ENCODE measurements around the gene ARHGAP6. TPM values are rescaled to one million over a fixed set of nuclear protein-coding genes. Genes with fewer than 3 reads are reported as not detected.

Gene ARHGAP6
- total and polyA plus RNA-seq, 2 of the 4 experiments (the other 2 are of a cell fraction): 1.4 to 1.8 TPM

- Histone ChIP-seq H3K4me2 (ENCODE audit: low read depth, low read length) (no peak overlapping the region), H2AFZ (replicated peaks; ENCODE audit: low read length, poor library complexity) (no peak overlapping the region), H3K9ac (ENCODE audit: low read depth, low read length) (no peak overlapping the region), H2BK20ac (ENCODE audit: low read depth, low read length) (no peak overlapping the region), H4K5ac (ENCODE audit: low read depth, low read length) (no peak overlapping the region), H2BK15ac (ENCODE audit: low read depth, low read length) (no peak overlapping the region), H3K14ac (replicated peaks; ENCODE audit: low read depth, low read length) (no peak overlapping the region), H3K56ac (ENCODE audit: extremely low read depth, insufficient read depth, low read length) (no peak overlapping the region), H4K20me1 (ENCODE audit: insufficient read depth, low read length) (no peaks in the 10 kb centered on the region), H2AK9ac (replicated peaks; ENCODE audit: low read depth, low read length, poor library complexity) (no peak overlapping the region), H3K27me3 (ENCODE audit: control insufficient read depth, insufficient read depth, low read length) (no peaks in the 10 kb centered on the region), H2BK5ac (ENCODE audit: low read depth, low read length, poor library complexity, severe bottlenecking) (no peak overlapping the region), H4K91ac (ENCODE audit: insufficient read depth, low read depth, low read length) (no peak overlapping the region), H3K9me1 (ENCODE audit: insufficient read depth, low read length) (0 out of 2 replicates have a peak, but pooled peaks cover 2% of the 10 kb centered on the region), H3K18ac (ENCODE audit: low read depth, low read length) (no peak overlapping the region), H4K8ac (ENCODE audit: low read depth in 2 of 2, low read length in 2 of 2) (no peak overlapping the region), H2BK120ac (ENCODE audit: low read depth, low read length) (no peak overlapping the region), H3K9me3 (ENCODE audit: control insufficient read depth, insufficient read depth, low read length) (no peaks in the 10 kb centered on the region), H3K23ac (ENCODE audit: low read depth, low read length) (no peak overlapping the region), H3K79me1 (ENCODE audit: low read depth in 1 of 2, low read length in 2 of 2) (no peaks in the 10 kb centered on the region), H2AK5ac (ENCODE audit: low read depth, low read length) (no peak overlapping the region), H3K27ac (ENCODE audit: insufficient read depth, low read length) (no peak overlapping the region), H3K4ac (ENCODE audit: low read depth, low read length) (no peak overlapping the region), H3K36me3 (ENCODE audit: control insufficient read depth, insufficient read depth, low read length) (no peaks in the 10 kb centered on the region), H3K4me1 (ENCODE audit: control insufficient read depth, insufficient read depth, low read length) (peaks cover 7% of the 10 kb centered on the region), H3K4me3 (ENCODE audit: insufficient read depth, low read depth, low read length) (no peak overlapping the region)
- BruUV-seq (replicated peaks): no TSS peak
- ATAC-seq (ENCODE audit: low read depth) (peak; percentile 21), DNase-seq (peak; percentile 6)
- TF ChIP-seq CHD1 (IDR thresholded peaks at IDR 0.05; ENCODE audit: low read depth, low read length): no peak
- TF ChIP-seq CEBPB (IDR thresholded peaks at IDR 0.05; ENCODE audit: low read depth, low read length): no peak
- no peak for TF ChIP-seq FOS (IDR thresholded peaks at IDR 0.05; ENCODE audit: low read depth, low read length)
- no peak for TF ChIP-seq MAFK (IDR thresholded peaks at IDR 0.05; ENCODE audit: low read depth, low read length)
- TF ChIP-seq SMC3 (IDR thresholded peaks at IDR 0.05; ENCODE audit: low read depth, low read length): no peak
- no peak for TF ChIP-seq USF2 (IDR thresholded peaks at IDR 0.05; ENCODE audit: low read depth, low read length)
- no peak for TF ChIP-seq ELK1 (IDR thresholded peaks at IDR 0.05; ENCODE audit: borderline replicate concordance, low read depth, low read length)
- TF ChIP-seq RFX5 (IDR thresholded peaks at IDR 0.05; ENCODE audit: low read depth, low read length): no peak
- TF ChIP-seq BHLHE40 (IDR thresholded peaks at IDR 0.05; ENCODE audit: low read depth, low read length): no peak
- TF ChIP-seq RCOR1 (IDR thresholded peaks at IDR 0.05; ENCODE audit: insufficient replicate concordance, low read length): no peak
- TF ChIP-seq CTCF (conservative IDR thresholded peaks at IDR 0.05; ENCODE audit: low read depth, low read length): no peak
- TF ChIP-seq RAD21 (IDR thresholded peaks at IDR 0.05; ENCODE audit: low read length): no peak
- TF ChIP-seq NFE2L2 (IDR thresholded peaks at IDR 0.05; ENCODE audit: low read depth, low read length): no peak
- TF ChIP-seq MAZ (IDR thresholded peaks at IDR 0.05; ENCODE audit: borderline replicate concordance, low read depth, low read length): no peak
- no peak for TF ChIP-seq MXI1 (IDR thresholded peaks at IDR 0.05; ENCODE audit: borderline replicate concordance, low read depth, low read length)
- TF ChIP-seq POLR2A (IDR thresholded peaks at IDR 0.05; ENCODE audit: low read depth, low read length): no peak
- no CpG with 5 or more reads among the region's 1 CpG for WGBS, 2 experiments (ENCODE audit: extremely low coverage in 2 of 2, insufficient read length in 1 of 2)
- in situ Hi-C loops (cut with MboI; ENCODE audit: low sequenced_read_pairs) (no loop called here), intact Hi-C loops (cut with micrococcal nuclease) (no loop called here), dilution Hi-C loops (cut with HindIII; ENCODE audit: low sequenced_read_pairs, unreplicated experiment) (no loop called here)
- ChIA-PET POLR2A (ENCODE audit: unreplicated experiment) (no interaction called here), CTCF (no interaction called here)
Observed at GRCh38 chrX:11447418-11447817, 218.3 kb downstream of the ARHGAP6 start.
